Heart right ventricle (tissue), 16 donors: Measurements from ENCODE around the gene LRCH1. TPM values are rescaled to one million over a fixed set of nuclear protein-coding genes. Genes with fewer than 3 reads are reported as not detected.
A peak's percentile ranks its signal among the peaks of the same experiment; 100 is the strongest.

Experiments
- ATAC-seq, 8 donors: fragments of 200-7000 bp; cut with Tn5 transposase; one replicate each; pipeline ENCODE4 v1.9.1; 2020; ENCODE audit warnings: mild to moderate bottlenecking in 8 of 8, moderate library complexity in 8 of 8, moderate number of reproducible peaks in 1 of 8
- DNase-seq, 2 donors: peaks; one replicate each; pipeline ENCODE4 v3.0.0-alpha.2; 2020
- H3K27ac ChIP-seq, 10 donors: fragments of 200-600 bp; sonication (generic) in 2 of 10; one replicate each; pipeline versions ENCODE4 v1.5.0 to v1.8.0; 2020 to 2022; ENCODE audit warnings: mild to moderate bottlenecking in 3 of 10
- H3K27me3 ChIP-seq, 7 donors: fragments of 200-600 bp; one replicate each; pipeline ENCODE4 v1.8.0; 2021 to 2022; ENCODE audit warnings: mild to moderate bottlenecking in 2 of 7
- H3K36me3 ChIP-seq, 9 donors: fragments of 200-600 bp; sonication (generic) in 1 of 9; one replicate each; pipeline versions ENCODE4 v1.5.0 to v1.8.0; 2020 to 2022; ENCODE audit warnings: mild to moderate bottlenecking in 2 of 9
- H3K4me1 ChIP-seq, 9 donors: fragments of 200-600 bp; sonication (generic) in 1 of 9; one replicate each; pipeline versions ENCODE4 v1.5.0 to v1.8.0; 2020 to 2022; ENCODE audit warnings: mild to moderate bottlenecking in 4 of 9
- H3K4me3 ChIP-seq, 10 donors: fragments of 200-600 bp; sonication (generic) in 2 of 10; one replicate each; pipeline versions ENCODE4 v1.5.0 to v1.8.0; 2020 to 2022; ENCODE audit warnings: mild to moderate bottlenecking in 7 of 10, moderate library complexity in 2 of 10
- H3K9me3 ChIP-seq, 11 donors: fragments of 200-600 bp in 10 of 11; sonication (generic) in 2 of 11; one replicate each; pipeline versions ENCODE4 v1.5.0 to v1.8.0; 2013 to 2022; ENCODE audit warnings: mild to moderate bottlenecking in 2 of 11, control low read depth in 1 of 11, moderate library complexity in 1 of 11
- CTCF ChIP-seq, 9 donors: fragments of 200-600 bp; sonication (generic) in 2 of 9; IDR thresholded peaks; one replicate each; pipeline versions ENCODE4 v1.5.0 to v1.8.0; 2021 to 2022; ENCODE audit warnings: antibody characterized with exemption in 9 of 9, mild to moderate bottlenecking in 5 of 9, moderate library complexity in 1 of 9
- WGBS, 2 donors: extraction: QIAGEN DNeasy Blood & Tissue Kit; methylation state at CpG; one replicate each; pipeline ENCODE4 v1.1.7; 2013; ENCODE audit warnings: inconsistent platforms in 1 of 2; 5-methylcytosine and 5-hydroxymethylcytosine counted together
- intact Hi-C, 10 donors: fragments of 100-400 bp; cut with DNase I; formaldehyde crosslinking; loops; one replicate each; pipeline versions ENCODE4 v1.11.1 to v1.14.2; 2022
- polyA plus RNA-seq, 2 donors: library from polyadenylated mRNA; stranded (reverse); fragments of 200-250 nt; gene quantifications; one replicate each; pipeline ENCODE4 v1.2.3, GENCODE V29; 2013
- total RNA-seq, 10 donors: library from RNA; stranded (reverse); fragmentation: NEBNext Ultra II Directional in 3 of 10; extraction: Animal tissue kit (Norgen Biotek cat#: 25700) in 3 of 10; gene quantifications; one replicate each; pipeline versions ENCODE4 v1.2.1 to v1.2.4, GENCODE V29; 2021 to 2023
- donor health status: Arrhythmogenic right ventricular cardiomyopathy.
- donor health status: ischemic (EF 13 %, LVEDD 7.1; RV severe dilation, severe dysfunction).
- donor health status: healthy with polysubstance abuse.
- donor health status: DM: no; HTN: yes; CAD: no.
- donor health status: DM: no; HTN: no; CAD: no.
- donor health status: ischemic (EF 25% LVEDD 6.9; RV normal size, moderate dysfunction).
- donor health status: ischemic (EF 25% LVEDD 5.7; RV mildly dilated, moderate dysfunction).
- donor health status: healthy.
- donor health status: DM: yes; HTN: yes; CAD: no.
- donor health status: Ischemic cardiomyopathy.
- donor health status: ischemic (EF 35%, LVEDD 5.7; RV mildly dilated, moderate dysfunction).
- donor health status: nonischemic (EF 11% LVEDD 7.7; RV severe dilation, severe dysfunction).
- donor health status: DM: yes; HTN: yes; CAD: no.
- donor health status: PGD.
- donor health status: ischemic (EF 29% LVEDD 5.4; RV normal size, mild dysfunction).
- donor health status: nonischemic (EF 23%, LVEDD 6.1; RV moderate dilation, normal function).

Gene LRCH1
- total and polyA plus RNA-seq, 12 donors, result 4.1 to 20.3 (median 13.1) TPM

DNA sequence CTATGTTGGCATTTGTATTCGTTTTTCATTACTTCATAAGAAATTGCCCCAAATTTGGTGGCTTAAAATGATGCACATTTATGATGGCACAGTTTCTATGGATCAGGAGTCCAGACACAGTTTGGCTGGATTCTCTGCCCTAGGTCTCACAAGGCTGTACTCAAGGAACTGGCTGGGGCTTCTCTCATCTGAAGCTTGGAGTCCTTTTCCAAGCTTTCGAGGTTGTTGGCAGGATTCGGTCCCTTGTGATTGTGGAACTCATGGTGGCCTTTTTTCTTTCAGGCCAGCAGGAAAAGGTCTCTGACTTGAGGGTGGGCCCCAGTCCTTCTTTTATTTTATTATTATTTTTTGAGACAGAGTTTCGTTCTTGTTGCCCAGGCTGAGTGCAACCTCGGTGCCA lies 23.8 kb downstream of the LRCH1 start:
- peak overlapping the region in 5 of 10 donors; percentile 20 to 69 (median 54) for H3K27ac ChIP-seq
- H3K36me3 ChIP-seq, result no peaks in the 10 kb centered on the region
- H3K4me3 ChIP-seq, result no peak overlapping the region
- no peak for TF ChIP-seq CTCF (IDR thresholded peaks at IDR 0.05)
- DNase-seq (no peak), ATAC-seq (no peak)
- WGBS, 2 donors, result 62 to 65% methylated on average over 5 of the region's 5 CpGs
- no peaks in the 10 kb centered on the region for H3K9me3 ChIP-seq
- peaks cover 30 to 94% (median 77%) of the 10 kb centered on the region in 9 donors for H3K4me1 ChIP-seq
- no peaks in the 10 kb centered on the region for H3K27me3 ChIP-seq
- intact Hi-C loops, result loop anchor here in 1 of 10 donors (10.0 kb wide), 1 partner anchor 318 kb away; the partner anchor contains the start of gene HTR2A

DNA sequence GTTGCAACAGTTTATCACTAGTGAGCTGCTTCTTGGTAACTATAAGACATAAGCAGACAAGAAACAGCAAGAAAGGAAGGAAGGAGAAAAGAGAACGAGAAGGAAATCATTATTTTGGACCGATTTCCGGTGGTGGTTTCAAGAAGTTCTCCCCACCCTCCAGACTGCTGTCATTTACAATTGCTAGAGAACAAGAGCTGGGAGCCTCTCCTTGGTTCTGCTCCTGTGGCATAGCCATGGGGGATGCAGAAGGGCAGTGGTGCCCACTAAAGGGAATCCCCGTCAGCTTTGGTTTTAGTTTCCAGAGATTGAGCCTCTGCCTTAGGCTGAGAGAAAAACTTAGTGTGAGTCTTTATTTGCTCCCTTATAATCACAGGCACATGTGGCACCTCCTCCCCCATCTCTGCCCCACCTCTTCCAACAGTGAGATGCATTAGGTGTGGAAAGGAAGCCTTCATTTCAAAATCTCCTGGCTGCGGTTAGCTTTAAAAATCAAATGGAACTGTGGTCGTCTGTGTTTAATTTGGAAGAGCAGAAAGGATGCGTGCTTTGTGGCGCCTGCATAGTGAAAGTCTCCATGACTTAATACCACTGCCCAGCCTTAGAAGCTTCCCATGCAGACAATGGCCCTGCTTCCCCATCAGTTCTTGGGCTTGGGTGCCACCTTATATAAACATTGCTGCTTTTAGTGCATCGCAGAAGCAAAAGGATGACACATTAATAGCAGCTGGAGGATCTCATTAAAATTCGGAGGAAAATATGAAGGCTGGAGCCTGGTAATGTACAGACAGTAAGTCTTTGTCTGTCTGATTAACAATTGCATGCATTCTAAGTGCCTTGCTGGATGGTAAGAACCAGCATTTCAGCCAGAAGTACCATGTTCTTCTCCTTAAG lies 25.0 kb downstream of the LRCH1 start:
- intact Hi-C loops, result loop anchor here in 1 of 10 donors (10.0 kb wide), 1 partner anchor 317 kb away; the partner anchor contains the start of gene HTR2A

DNA sequence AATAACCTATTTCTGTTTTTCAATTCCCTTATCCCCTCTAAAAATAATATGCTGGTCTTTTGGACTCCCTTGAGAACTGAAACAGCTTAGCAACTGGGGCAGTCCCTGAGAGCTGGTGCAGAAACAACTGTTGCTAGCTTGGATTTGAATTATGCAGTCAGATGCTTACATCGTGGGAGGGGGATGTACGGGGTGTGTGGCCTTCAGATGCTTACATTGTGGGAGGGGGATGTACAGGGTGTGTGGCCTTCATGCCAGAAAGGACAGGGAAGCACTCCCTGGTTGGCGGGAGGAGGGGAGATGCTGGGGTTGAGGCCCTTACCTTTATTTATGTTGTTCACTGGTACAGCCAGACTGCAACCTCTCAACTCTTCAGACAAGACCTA lies 25.6 kb downstream of the LRCH1 start:
- DNase-seq (no peak), ATAC-seq (peak in 2 of 8 donors; percentile 14 to 18)
- peaks cover 29 to 97% (median 69%) of the 10 kb centered on the region in 9 donors for H3K4me1 ChIP-seq
- H3K36me3 ChIP-seq, result no peaks in the 10 kb centered on the region
- no peak for TF ChIP-seq CTCF (IDR thresholded peaks at IDR 0.05)
- intact Hi-C loops, result loop anchor here in 1 of 10 donors (10.0 kb wide), 1 partner anchor 316 kb away; the partner anchor contains the start of gene HTR2A
- no peak overlapping the region for H3K4me3 ChIP-seq
- WGBS, 2 donors, result 59 to 66% methylated on average over 3 of the region's 3 CpGs
- H3K27me3 ChIP-seq, result no peaks in the 10 kb centered on the region
- no peak overlapping the region for H3K27ac ChIP-seq
- H3K9me3 ChIP-seq, result no peaks in the 10 kb centered on the region

More for the DNA sequence above, 25.0 kb downstream of the LRCH1 start:
- no peak for TF ChIP-seq CTCF (IDR thresholded peaks at IDR 0.05)
- peak overlapping the region in 1 of 10 donors; percentile 3 for H3K27ac ChIP-seq
- no peaks in the 10 kb centered on the region for H3K9me3 ChIP-seq
- no peaks in the 10 kb centered on the region for H3K36me3 ChIP-seq
- H3K4me1 ChIP-seq, result peaks cover 29 to 93% (median 69%) of the 10 kb centered on the region in 9 donors
- no peak overlapping the region for H3K4me3 ChIP-seq
- DNase-seq (no peak), ATAC-seq (no peak)
- WGBS, 2 donors, result 67 to 69% methylated on average over 10 of the region's 10 CpGs
- H3K27me3 ChIP-seq, result no peaks in the 10 kb centered on the region

DNA sequence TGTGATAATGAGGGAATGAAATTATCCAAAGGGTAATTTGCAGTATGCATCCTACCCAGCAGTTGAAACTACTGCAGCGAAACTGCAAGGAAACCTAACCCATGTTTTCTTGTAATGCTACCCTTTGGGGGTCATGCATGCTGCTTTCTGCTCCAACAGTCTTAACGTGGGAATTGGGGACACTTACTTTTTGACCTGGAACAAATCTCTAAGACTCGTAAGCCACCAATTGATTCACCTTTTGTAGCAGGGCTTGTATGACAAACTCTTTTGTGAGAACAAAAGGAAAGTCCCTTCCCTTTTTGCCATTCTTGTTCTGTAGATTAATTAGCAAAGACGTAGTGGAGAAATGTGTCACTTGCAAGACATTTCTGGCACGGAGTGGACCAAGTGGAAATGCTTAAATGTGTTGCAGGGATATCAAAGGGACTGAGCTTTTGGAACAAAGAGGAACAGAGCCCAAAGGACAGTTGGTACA lies 27.4 kb downstream of the LRCH1 start:
- no peak overlapping the region for H3K4me3 ChIP-seq
- ATAC-seq (no peak), DNase-seq (no peak)
- intact Hi-C loops, result no loop called here
- no peaks in the 10 kb centered on the region for H3K9me3 ChIP-seq
- H3K4me1 ChIP-seq, result peaks cover 26 to 94% (median 58%) of the 10 kb centered on the region in 9 donors
- H3K36me3 ChIP-seq, result no peaks in the 10 kb centered on the region
- WGBS, 2 donors, result 60 to 79% methylated on average over 5 of the region's 5 CpGs
- TF ChIP-seq CTCF (IDR thresholded peaks at IDR 0.05), result no peak
- H3K27me3 ChIP-seq, result no peaks in the 10 kb centered on the region
- peak overlapping the region in 1 of 10 donors; percentile 13 for H3K27ac ChIP-seq
